ENCODE results near the gene PDE2A.
A peak's percentile ranks its signal among the peaks of the same experiment; 100 is the strongest.

The PDE2A gene

DNA sequence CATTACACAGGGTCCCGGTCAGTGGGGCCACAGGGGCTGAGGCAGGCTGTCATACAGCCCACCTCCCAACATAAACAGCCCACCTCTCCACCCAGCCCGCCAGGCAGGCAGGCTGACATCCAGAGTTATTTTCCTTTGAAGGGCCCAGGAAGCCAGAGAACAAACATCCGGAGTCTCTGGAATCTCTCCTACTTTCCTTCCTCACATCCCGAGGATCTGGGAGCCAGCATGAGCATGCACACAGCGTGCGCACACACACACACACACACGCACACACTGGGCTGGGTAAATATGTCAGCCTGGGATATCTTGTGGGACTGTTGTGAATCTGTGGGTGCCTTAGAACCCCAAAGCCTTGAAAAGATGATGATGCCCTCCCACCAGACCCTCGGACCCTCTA, 55.4 kb downstream of the PDE2A start (continued):
- TF ChIP-seq ZFP30 (CRISPR knock-in tag; IDR thresholded peaks at IDR 0.05) (no peak), ZFP3 (CRISPR knock-in tag; IDR thresholded peaks at IDR 0.05) (no peak), ISL1 (CRISPR knock-in tag; IDR thresholded peaks at IDR 0.05) (no peak), TCF4 (CRISPR knock-in tag; IDR thresholded peaks at IDR 0.05; ENCODE audit: borderline replicate concordance) (no peak)

GRCh38 chr11:72617080-72617762, 57.0 kb downstream of the PDE2A start:
- peak; percentile 25 for ATAC-seq
- TF ChIP-seq ZC3H10 (CRISPR knock-in tag; IDR thresholded peaks at IDR 0.05): no peak
- TF ChIP-seq RARB (CRISPR knock-in tag; IDR thresholded peaks at IDR 0.05): no peak
- no peak for TF ChIP-seq ZFP30 (CRISPR knock-in tag; IDR thresholded peaks at IDR 0.05)
- TF ChIP-seq, protein P1, sequence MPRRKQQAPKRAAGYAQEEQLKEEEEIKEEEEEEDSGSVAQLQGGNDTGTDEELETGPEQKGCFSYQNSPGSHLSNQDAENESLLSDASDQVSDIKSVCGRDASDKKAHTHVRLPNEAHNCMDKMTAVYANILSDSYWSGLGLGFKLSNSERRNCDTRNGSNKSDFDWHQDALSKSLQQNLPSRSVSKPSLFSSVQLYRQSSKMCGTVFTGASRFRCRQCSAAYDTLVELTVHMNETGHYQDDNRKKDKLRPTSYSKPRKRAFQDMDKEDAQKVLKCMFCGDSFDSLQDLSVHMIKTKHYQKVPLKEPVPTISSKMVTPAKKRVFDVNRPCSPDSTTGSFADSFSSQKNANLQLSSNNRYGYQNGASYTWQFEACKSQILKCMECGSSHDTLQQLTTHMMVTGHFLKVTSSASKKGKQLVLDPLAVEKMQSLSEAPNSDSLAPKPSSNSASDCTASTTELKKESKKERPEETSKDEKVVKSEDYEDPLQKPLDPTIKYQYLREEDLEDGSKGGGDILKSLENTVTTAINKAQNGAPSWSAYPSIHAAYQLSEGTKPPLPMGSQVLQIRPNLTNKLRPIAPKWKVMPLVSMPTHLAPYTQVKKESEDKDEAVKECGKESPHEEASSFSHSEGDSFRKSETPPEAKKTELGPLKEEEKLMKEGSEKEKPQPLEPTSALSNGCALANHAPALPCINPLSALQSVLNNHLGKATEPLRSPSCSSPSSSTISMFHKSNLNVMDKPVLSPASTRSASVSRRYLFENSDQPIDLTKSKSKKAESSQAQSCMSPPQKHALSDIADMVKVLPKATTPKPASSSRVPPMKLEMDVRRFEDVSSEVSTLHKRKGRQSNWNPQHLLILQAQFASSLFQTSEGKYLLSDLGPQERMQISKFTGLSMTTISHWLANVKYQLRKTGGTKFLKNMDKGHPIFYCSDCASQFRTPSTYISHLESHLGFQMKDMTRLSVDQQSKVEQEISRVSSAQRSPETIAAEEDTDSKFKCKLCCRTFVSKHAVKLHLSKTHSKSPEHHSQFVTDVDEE (CRISPR knock-in tag; IDR thresholded peaks at IDR 0.05): no peak
- TF ChIP-seq BACH2 (CRISPR knock-in tag; IDR thresholded peaks at IDR 0.05; ENCODE audit: borderline replicate concordance): no peak
- TF ChIP-seq ZNF8 (CRISPR knock-in tag; IDR thresholded peaks at IDR 0.05): no peak
- TF ChIP-seq GLIS3 (CRISPR knock-in tag; IDR thresholded peaks at IDR 0.05): no peak
- no peak for TF ChIP-seq PPARA (CRISPR knock-in tag; IDR thresholded peaks at IDR 0.05; ENCODE audit: borderline replicate concordance)
- no peak for TF ChIP-seq TOX (CRISPR knock-in tag; IDR thresholded peaks at IDR 0.05; ENCODE audit: borderline replicate concordance)
- TF ChIP-seq OSR1 (CRISPR knock-in tag; IDR thresholded peaks at IDR 0.05): no peak
- TF ChIP-seq PATZ1 (CRISPR knock-in tag; IDR thresholded peaks at IDR 0.05; ENCODE audit: borderline replicate concordance): no peak
- TF ChIP-seq ARNTL (CRISPR knock-in tag; IDR thresholded peaks at IDR 0.05; ENCODE audit: borderline replicate concordance, low read depth): no peak
- TF ChIP-seq ZFP3 (CRISPR knock-in tag; IDR thresholded peaks at IDR 0.05): no peak
- TF ChIP-seq ISL1 (CRISPR knock-in tag; IDR thresholded peaks at IDR 0.05): no peak
- no peak for TF ChIP-seq ZNF70 (CRISPR knock-in tag; IDR thresholded peaks at IDR 0.05)
- no peak for TF ChIP-seq ZNF565 (CRISPR knock-in tag; conservative IDR thresholded peaks at IDR 0.05; ENCODE audit: low read depth)
- no peak for TF ChIP-seq ESRRG (CRISPR knock-in tag; IDR thresholded peaks at IDR 0.05)

- ATAC-seq: no peak
- TF ChIP-seq, protein P2, sequence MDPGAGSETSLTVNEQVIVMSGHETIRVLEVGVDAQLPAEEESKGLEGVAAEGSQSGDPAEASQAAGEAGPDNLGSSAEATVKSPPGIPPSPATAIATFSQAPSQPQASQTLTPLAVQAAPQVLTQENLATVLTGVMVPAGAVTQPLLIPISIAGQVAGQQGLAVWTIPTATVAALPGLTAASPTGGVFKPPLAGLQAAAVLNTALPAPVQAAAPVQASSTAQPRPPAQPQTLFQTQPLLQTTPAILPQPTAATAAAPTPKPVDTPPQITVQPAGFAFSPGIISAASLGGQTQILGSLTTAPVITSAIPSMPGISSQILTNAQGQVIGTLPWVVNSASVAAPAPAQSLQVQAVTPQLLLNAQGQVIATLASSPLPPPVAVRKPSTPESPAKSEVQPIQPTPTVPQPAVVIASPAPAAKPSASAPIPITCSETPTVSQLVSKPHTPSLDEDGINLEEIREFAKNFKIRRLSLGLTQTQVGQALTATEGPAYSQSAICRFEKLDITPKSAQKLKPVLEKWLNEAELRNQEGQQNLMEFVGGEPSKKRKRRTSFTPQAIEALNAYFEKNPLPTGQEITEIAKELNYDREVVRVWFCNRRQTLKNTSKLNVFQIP (CRISPR knock-in tag; IDR thresholded peaks at IDR 0.05; ENCODE audit: borderline replicate concordance, low read depth): no peak
- TF ChIP-seq PPARA (CRISPR knock-in tag; IDR thresholded peaks at IDR 0.05; ENCODE audit: borderline replicate concordance) (no peak), ISL1 (CRISPR knock-in tag; IDR thresholded peaks at IDR 0.05) (no peak), BACH2 (CRISPR knock-in tag; IDR thresholded peaks at IDR 0.05; ENCODE audit: borderline replicate concordance) (no peak), GLIS3 (CRISPR knock-in tag; IDR thresholded peaks at IDR 0.05) (no peak), ZNF565 (CRISPR knock-in tag; conservative IDR thresholded peaks at IDR 0.05; ENCODE audit: low read depth) (no peak), SNAI2 (CRISPR knock-in tag; IDR thresholded peaks at IDR 0.05) (no peak)
Observed at GRCh38 chr11:72616655-72617054, 57.6 kb downstream of the PDE2A start.

DNA sequence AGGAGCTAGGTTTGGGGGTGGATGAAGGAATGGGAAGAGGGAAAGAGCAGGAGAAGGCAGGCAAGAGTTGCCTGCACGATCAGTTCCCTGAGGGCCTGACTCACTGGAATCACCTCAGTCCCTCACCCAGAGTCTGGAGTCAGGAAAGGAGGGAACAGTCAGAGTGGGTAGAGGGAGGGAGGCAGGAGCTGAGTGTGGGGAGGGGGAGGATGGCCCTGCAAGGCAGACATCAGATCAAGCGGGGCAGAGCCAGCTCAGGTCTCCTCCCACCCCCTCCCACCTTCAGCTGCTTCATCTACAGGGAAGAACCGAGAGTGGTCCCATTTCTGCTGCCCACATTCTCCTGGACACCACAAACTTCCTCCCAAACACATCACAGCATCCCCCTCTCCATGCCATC, 58.9 kb downstream of the PDE2A start:
- ATAC-seq: no peak
- TF ChIP-seq ZNF8 (CRISPR knock-in tag; IDR thresholded peaks at IDR 0.05) (no peak), GLIS3 (CRISPR knock-in tag; IDR thresholded peaks at IDR 0.05) (no peak), OSR1 (CRISPR knock-in tag; IDR thresholded peaks at IDR 0.05) (no peak), ZFP3 (CRISPR knock-in tag; IDR thresholded peaks at IDR 0.05) (no peak), ZC3H10 (CRISPR knock-in tag; IDR thresholded peaks at IDR 0.05) (no peak), TCF4 (CRISPR knock-in tag; IDR thresholded peaks at IDR 0.05; ENCODE audit: borderline replicate concordance) (no peak), TOX (CRISPR knock-in tag; IDR thresholded peaks at IDR 0.05; ENCODE audit: borderline replicate concordance) (no peak), RARB (CRISPR knock-in tag; IDR thresholded peaks at IDR 0.05) (no peak), PPARA (CRISPR knock-in tag; IDR thresholded peaks at IDR 0.05; ENCODE audit: borderline replicate concordance) (no peak), SNAI2 (CRISPR knock-in tag; IDR thresholded peaks at IDR 0.05) (no peak), ESRRG (CRISPR knock-in tag; IDR thresholded peaks at IDR 0.05) (no peak), ZNF565 (CRISPR knock-in tag; conservative IDR thresholded peaks at IDR 0.05; ENCODE audit: low read depth) (no peak), ZFP30 (CRISPR knock-in tag; IDR thresholded peaks at IDR 0.05) (no peak)
- TF ChIP-seq, protein P1 (CRISPR knock-in tag; IDR thresholded peaks at IDR 0.05): no peak
- TF ChIP-seq, protein P2 (CRISPR knock-in tag; IDR thresholded peaks at IDR 0.05; ENCODE audit: borderline replicate concordance, low read depth): no peak

All from SK-N-SH treated with all-trans-retinoic acid at 6 μM for 48 hours (cell line).